ENCODE data around the gene SYNJ1. TPM values are rescaled to one million over a fixed set of nuclear protein-coding genes. Genes with fewer than 3 reads are reported as not detected.

The SYNJ1 gene
- total RNA-seq, 1 donor from 2014 or later: 6.8 TPM

Other genes starting within 250 kb of the SYNJ1 start
- gene TCP10L, start 142.5 kb downstream of the SYNJ1 start, total RNA-seq: 1.4 TPM
- gene CFAP298, start 115.6 kb downstream of the SYNJ1 start, total RNA-seq: 30.2 TPM
- gene PAXBP1, start 43.7 kb upstream of the SYNJ1 start, total RNA-seq: 69.6 TPM

Measured in tongue (tissue), 1 donor.